ENCODE results near the gene FGFR2. TPM values are rescaled to one million over a fixed set of nuclear protein-coding genes. Genes with fewer than 3 reads are reported as not detected.

FGFR2 gene
- polyA plus RNA-seq, 1 donor from 2014 or later, result 14.8 TPM

DNA sequence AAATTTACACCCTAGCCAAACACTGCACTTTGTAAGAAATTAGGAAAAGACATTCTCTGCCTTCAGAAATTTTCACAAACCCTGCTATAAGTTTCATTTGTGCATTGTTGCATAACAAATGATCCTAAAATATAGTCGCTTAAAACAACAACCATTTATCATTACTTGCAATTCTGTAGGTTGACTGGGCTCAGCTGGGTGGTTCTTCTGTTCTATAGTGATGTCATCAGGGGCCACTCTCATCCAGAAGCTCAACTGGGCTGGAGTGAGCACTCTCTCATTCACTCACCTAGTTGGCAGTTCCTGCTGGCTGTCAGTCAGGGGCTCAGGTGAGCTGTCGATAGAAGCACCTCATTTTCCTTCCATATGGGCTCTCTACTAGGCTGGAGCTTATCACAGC is 20.7 kb upstream of the FGFR2 start:
- no peak overlapping the region for H3K4me2 ChIP-seq (ENCODE audit: low read length)
- TF ChIP-seq SMC3 (conservative IDR thresholded peaks at IDR 0.05; ENCODE audit: poor library complexity), result no peak
- TF ChIP-seq CTCF (IDR thresholded peaks at IDR 0.05; ENCODE audit: poor library complexity, severe bottlenecking), result no peak
- no peak for TF ChIP-seq MXI1 (conservative IDR thresholded peaks at IDR 0.05; ENCODE audit: poor library complexity, severe bottlenecking)
- TF ChIP-seq TAF1 (IDR thresholded peaks at IDR 0.05; ENCODE audit: low read depth), result no peak
- TF ChIP-seq, protein P1, sequence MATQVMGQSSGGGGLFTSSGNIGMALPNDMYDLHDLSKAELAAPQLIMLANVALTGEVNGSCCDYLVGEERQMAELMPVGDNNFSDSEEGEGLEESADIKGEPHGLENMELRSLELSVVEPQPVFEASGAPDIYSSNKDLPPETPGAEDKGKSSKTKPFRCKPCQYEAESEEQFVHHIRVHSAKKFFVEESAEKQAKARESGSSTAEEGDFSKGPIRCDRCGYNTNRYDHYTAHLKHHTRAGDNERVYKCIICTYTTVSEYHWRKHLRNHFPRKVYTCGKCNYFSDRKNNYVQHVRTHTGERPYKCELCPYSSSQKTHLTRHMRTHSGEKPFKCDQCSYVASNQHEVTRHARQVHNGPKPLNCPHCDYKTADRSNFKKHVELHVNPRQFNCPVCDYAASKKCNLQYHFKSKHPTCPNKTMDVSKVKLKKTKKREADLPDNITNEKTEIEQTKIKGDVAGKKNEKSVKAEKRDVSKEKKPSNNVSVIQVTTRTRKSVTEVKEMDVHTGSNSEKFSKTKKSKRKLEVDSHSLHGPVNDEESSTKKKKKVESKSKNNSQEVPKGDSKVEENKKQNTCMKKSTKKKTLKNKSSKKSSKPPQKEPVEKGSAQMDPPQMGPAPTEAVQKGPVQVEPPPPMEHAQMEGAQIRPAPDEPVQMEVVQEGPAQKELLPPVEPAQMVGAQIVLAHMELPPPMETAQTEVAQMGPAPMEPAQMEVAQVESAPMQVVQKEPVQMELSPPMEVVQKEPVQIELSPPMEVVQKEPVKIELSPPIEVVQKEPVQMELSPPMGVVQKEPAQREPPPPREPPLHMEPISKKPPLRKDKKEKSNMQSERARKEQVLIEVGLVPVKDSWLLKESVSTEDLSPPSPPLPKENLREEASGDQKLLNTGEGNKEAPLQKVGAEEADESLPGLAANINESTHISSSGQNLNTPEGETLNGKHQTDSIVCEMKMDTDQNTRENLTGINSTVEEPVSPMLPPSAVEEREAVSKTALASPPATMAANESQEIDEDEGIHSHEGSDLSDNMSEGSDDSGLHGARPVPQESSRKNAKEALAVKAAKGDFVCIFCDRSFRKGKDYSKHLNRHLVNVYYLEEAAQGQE (IDR thresholded peaks at IDR 0.05; ENCODE audit: borderline replicate concordance), result no peak
- no peak for TF ChIP-seq EZH2 (IDR thresholded peaks at IDR 0.05; ENCODE audit: borderline replicate concordance, insufficient read depth, low read length, poor library complexity, severe bottlenecking)
- no peak for TF ChIP-seq POLR2AphosphoS5 (IDR thresholded peaks at IDR 0.05)
- TF ChIP-seq RAD21 (conservative IDR thresholded peaks at IDR 0.05), result no peak
- TF ChIP-seq EP300 (conservative IDR thresholded peaks at IDR 0.05; ENCODE audit: poor library complexity, severe bottlenecking), result no peak
- H3K9ac ChIP-seq (ENCODE audit: low read length), result no peak overlapping the region
- H3F3A ChIP-seq (ENCODE audit: insufficient read depth, low read length, poor library complexity, severe bottlenecking), result no peaks in the 10 kb centered on the region
- no peaks in the 10 kb centered on the region for H3K9me3 ChIP-seq (ENCODE audit: low read length)
- no peak overlapping the region for H3K4me3 ChIP-seq (ENCODE audit: low read length)
- no peak overlapping the region for H3K27ac ChIP-seq (ENCODE audit: low read length)
- H2AFZ ChIP-seq (ENCODE audit: low read depth, low read length), result no peak overlapping the region
- H3K79me2 ChIP-seq (replicated peaks; ENCODE audit: insufficient read depth, low read length), result no peaks in the 10 kb centered on the region
- H4K20me1 ChIP-seq (ENCODE audit: insufficient read depth), result no peaks in the 10 kb centered on the region
- no peaks in the 10 kb centered on the region for H3K9me2 ChIP-seq (ENCODE audit: insufficient read depth, low read length)
- no peaks in the 10 kb centered on the region for H3K27me3 ChIP-seq (ENCODE audit: insufficient read depth, low read depth, low read length)
- H3K36me3 ChIP-seq (ENCODE audit: insufficient read depth, low read length), result no peaks in the 10 kb centered on the region

GRCh38 chr10:121617176-121617575 is 18.9 kb upstream of the FGFR2 start:
- H3K27ac ChIP-seq (ENCODE audit: low read length), result no peak overlapping the region
- no peaks in the 10 kb centered on the region for H3K9me2 ChIP-seq (ENCODE audit: insufficient read depth, low read length)
- no peak overlapping the region for H3K4me3 ChIP-seq (ENCODE audit: low read length)
- TF ChIP-seq POLR2AphosphoS5 (IDR thresholded peaks at IDR 0.05) (no peak), EP300 (conservative IDR thresholded peaks at IDR 0.05; ENCODE audit: poor library complexity, severe bottlenecking) (no peak), RAD21 (conservative IDR thresholded peaks at IDR 0.05) (no peak), MXI1 (conservative IDR thresholded peaks at IDR 0.05; ENCODE audit: poor library complexity, severe bottlenecking) (no peak), EZH2 (IDR thresholded peaks at IDR 0.05; ENCODE audit: borderline replicate concordance, insufficient read depth, low read length, poor library complexity, severe bottlenecking) (no peak)
- no peaks in the 10 kb centered on the region for H3K36me3 ChIP-seq (ENCODE audit: insufficient read depth, low read length)
- no peaks in the 10 kb centered on the region for H4K20me1 ChIP-seq (ENCODE audit: insufficient read depth)
- H2AFZ ChIP-seq (ENCODE audit: low read depth, low read length), result no peak overlapping the region
- no peaks in the 10 kb centered on the region for H3K79me2 ChIP-seq (replicated peaks; ENCODE audit: insufficient read depth, low read length)
- H3K9me3 ChIP-seq (ENCODE audit: low read length), result no peaks in the 10 kb centered on the region
- H3F3A ChIP-seq (ENCODE audit: insufficient read depth, low read length, poor library complexity, severe bottlenecking), result no peaks in the 10 kb centered on the region
- no peaks in the 10 kb centered on the region for H3K27me3 ChIP-seq (ENCODE audit: insufficient read depth, low read depth, low read length)
- H3K9ac ChIP-seq (ENCODE audit: low read length), result no peak overlapping the region
- no peak overlapping the region for H3K4me2 ChIP-seq (ENCODE audit: low read length)
